GM23338 (cell line): ENCODE data around the gene TTC6. TPM values are rescaled to one million over a fixed set of nuclear protein-coding genes. Genes with fewer than 3 reads are reported as not detected.

Source experiments
- ATAC-seq: fragments of 200-7000 bp; cut with Tn5 transposase; 3 replicates; pipeline ENCODE4 v1.9.1; 2020
- DNase-seq: peaks from one replicate; pipeline ENCODE4 v3.0.0-alpha.2; 2015; ENCODE audit warnings: low spot score
- H2AFZ ChIP-seq: fragments of 200-600 bp; sonication (generic); 2 replicates; pipeline ENCODE4 v1.8.0; 2016; ENCODE audit warnings: antibody characterized with exemption, mild to moderate bottlenecking, moderate library complexity
- H3F3A ChIP-seq: fragments of 200-600 bp; sonication (generic); replicated peaks from 2 replicates; pipeline ENCODE4 v1.8.0; 2017; ENCODE audit warnings: antibody characterized with exemption, mixed run types, low read depth
- H3K27ac ChIP-seq: fragments of 200-600 bp; sonication (generic); 2 replicates; pipeline ENCODE4 v1.6.1; 2016; ENCODE audit warnings: low read depth
- H3K27me3 ChIP-seq: fragments of 200-600 bp; sonication (generic); 2 replicates; pipeline ENCODE4 v1.8.0; 2016; ENCODE audit warnings: mild to moderate bottlenecking, mixed run types, moderate library complexity; ENCODE audit not compliant: insufficient read depth
- H3K36me3 ChIP-seq: fragments of 200-600 bp; sonication (generic); 2 replicates; pipeline ENCODE4 v1.8.0; 2016; ENCODE audit warnings: mild to moderate bottlenecking; ENCODE audit not compliant: insufficient read depth
- H3K4me1 ChIP-seq: fragments of 200-600 bp; sonication (generic); 2 replicates; pipeline ENCODE4 v1.8.0; 2016; ENCODE audit warnings: mild to moderate bottlenecking, moderate library complexity; ENCODE audit not compliant: insufficient read depth
- H3K4me2 ChIP-seq: fragments of 200-600 bp; sonication (generic); 2 replicates; pipeline ENCODE4 v1.7.1; 2017; ENCODE audit warnings: mixed run types
- H3K4me3 ChIP-seq: fragments of 200-600 bp; sonication (generic); 2 replicates; pipeline ENCODE4 v1.6.1; 2016; ENCODE audit warnings: mixed run types
- H3K79me2 ChIP-seq: fragments of 200-600 bp; sonication (generic); replicated peaks from 2 replicates; pipeline ENCODE4 v1.8.0; 2017; ENCODE audit warnings: mild to moderate bottlenecking; ENCODE audit not compliant: insufficient read depth
- H3K9me2 ChIP-seq: fragments of 200-600 bp; sonication (generic); 2 replicates; pipeline ENCODE4 v1.8.0; 2017; ENCODE audit not compliant: insufficient read depth
- H4K20me1 ChIP-seq: fragments of 200-600 bp; sonication (generic); replicated peaks from 2 replicates; pipeline ENCODE4 v1.8.0; 2017; ENCODE audit warnings: mild to moderate bottlenecking; ENCODE audit not compliant: insufficient read depth
- H3K27ac Mint-ChIP-seq: 2 replicates; pipeline ENCODE4 v1.8.0; 2020; ENCODE audit warnings: inconsistent platforms, mild to moderate bottlenecking, moderate library complexity, mixed read lengths
- H3K27me3 Mint-ChIP-seq: 3 replicates; pipeline ENCODE4 v1.8.0; 2022; ENCODE audit warnings: low read depth, mild to moderate bottlenecking, moderate library complexity, mixed read lengths, inconsistent platforms; ENCODE audit not compliant: insufficient read depth, poor library complexity
- H3K36me3 Mint-ChIP-seq: 3 replicates; pipeline ENCODE4 v1.8.0; 2021; ENCODE audit warnings: low read depth, mild to moderate bottlenecking, inconsistent platforms, moderate library complexity, mixed read lengths
- H3K4me1 Mint-ChIP-seq: 3 replicates; pipeline ENCODE4 v1.8.0; 2020; ENCODE audit warnings: mild to moderate bottlenecking, inconsistent platforms, mixed read lengths
- H3K4me3 Mint-ChIP-seq: 3 replicates; pipeline ENCODE4 v1.8.0; 2021; ENCODE audit warnings: moderate library complexity, mild to moderate bottlenecking, inconsistent platforms, mixed read lengths
- H3K9me3 Mint-ChIP-seq: 3 replicates; pipeline ENCODE4 v1.8.0; 2020; ENCODE audit warnings: moderate library complexity, mild to moderate bottlenecking, inconsistent platforms, mixed read lengths
- CREB1 ChIP-seq: fragments of 250-450 bp; sonication (Bioruptor Pico); IDR thresholded peaks from 2 replicates; pipeline ENCODE4 v1.5.0; 2020; ENCODE audit warnings: low read depth, mild to moderate bottlenecking, moderate library complexity
- CTCF ChIP-seq, 2 experiments: fragments of 200-600 bp in 1 of 2; sonication (generic) in 1 of 2; conservative IDR thresholded peaks; 2 replicates each; pipeline versions ENCODE4 v1.5.1 to v1.6.1; 2016 to 2017; ENCODE audit warnings: antibody characterized with exemption in 2 of 2, low read depth in 2 of 2, mild to moderate bottlenecking in 2 of 2, moderate library complexity in 1 of 2
- ETS1 ChIP-seq: IDR thresholded peaks from 2 replicates; pipeline ENCODE4 v1.6.1; 2016; ENCODE audit warnings: antibody characterized with exemption
- EZH2 ChIP-seq: fragments of 200-600 bp; sonication (generic); IDR thresholded peaks from one replicate; pipeline ENCODE4 v1.8.0; 2017; ENCODE audit warnings: antibody characterized with exemption, mild to moderate bottlenecking, low read depth; ENCODE audit not compliant: unreplicated experiment
- EZH2phosphoT487 ChIP-seq: fragments of 200-600 bp; sonication (generic); IDR thresholded peaks from one replicate; pipeline ENCODE4 v1.8.1; 2018; ENCODE audit warnings: antibody characterized with exemption; ENCODE audit not compliant: unreplicated experiment
- JUNB ChIP-seq: IDR thresholded peaks from one replicate; pipeline ENCODE4 v1.6.1; 2016; ENCODE audit warnings: antibody characterized with exemption; ENCODE audit not compliant: unreplicated experiment
- NANOG ChIP-seq: IDR thresholded peaks from 2 replicates; pipeline ENCODE4 v1.6.1; 2016; ENCODE audit warnings: antibody characterized with exemption, borderline replicate concordance
- POLR2AphosphoS5 ChIP-seq: IDR thresholded peaks from 2 replicates; pipeline ENCODE4 v1.6.1; 2016; ENCODE audit warnings: antibody characterized with exemption, low read depth
- REST ChIP-seq: IDR thresholded peaks from one replicate; pipeline ENCODE4 v1.6.1; 2018; ENCODE audit warnings: antibody characterized with exemption; ENCODE audit not compliant: unreplicated experiment
- STAT1 ChIP-seq: IDR thresholded peaks from one replicate; pipeline ENCODE4 v1.6.1; 2016; ENCODE audit warnings: antibody characterized with exemption; ENCODE audit not compliant: unreplicated experiment
- ZNF331 ChIP-seq: fragments of 250-450 bp; sonication (Bioruptor Pico); IDR thresholded peaks from 2 replicates; pipeline ENCODE4 v1.5.0; 2020; ENCODE audit warnings: low read depth, mild to moderate bottlenecking, moderate library complexity
- polyA plus RNA-seq: library from polyadenylated mRNA; unstranded; fragments of >200 nt; fragmentation: Nextera tagmentation; extraction: Ambion mirVana; gene quantifications from 2 replicates; pipeline ENCODE4 v1.2.1, GENCODE V29; 2016
- total RNA-seq: library from RNA; depleted of rRNA; stranded (reverse); fragments of >200 nt; shearing (Covaris generic); gene quantifications from 2 replicates; pipeline ENCODE4 v1.2.3, GENCODE V29; 2014

TTC6 gene
- total and polyA plus RNA-seq, 2 experiments from 2014 or later, result 0.31 TPM; not detected in 1

GRCh38 chr14:37617864-37618365 lies 22.5 kb downstream of the TTC6 start:
- H3K4me1 ChIP-seq, result no peaks in the 10 kb centered on the region
- no peak overlapping the region for H2AFZ ChIP-seq
- H3F3A ChIP-seq, result no peaks in the 10 kb centered on the region
- no peak for DNase-seq
- no peaks in the 10 kb centered on the region for H4K20me1 ChIP-seq
- no peak overlapping the region for H3K4me3 ChIP-seq
- Mint-ChIP-seq H3K27me3 (peaks cover 23% of the 10 kb centered on the region), H3K27ac (no peak overlapping the region), H3K9me3 (peaks cover 39% of the 10 kb centered on the region), H3K36me3 (peaks cover 19% of the 10 kb centered on the region), H3K4me1 (no peaks in the 10 kb centered on the region), H3K4me3 (no peak overlapping the region)
- no peak overlapping the region for H3K27ac ChIP-seq
- TF ChIP-seq JUNB (no peak), ETS1 (no peak), POLR2AphosphoS5 (no peak), NANOG (no peak), ZNF331 (no peak)
- no peak overlapping the region for H3K4me2 ChIP-seq
- H3K79me2 ChIP-seq, result no peaks in the 10 kb centered on the region
- no peak for ATAC-seq
- no peaks in the 10 kb centered on the region for H3K9me2 ChIP-seq
- peaks cover 17% of the 10 kb centered on the region for H3K36me3 ChIP-seq
- H3K27me3 ChIP-seq, result peaks cover 54% of the 10 kb centered on the region

GRCh38 chr14:37618498-37619028 lies 23.1 kb downstream of the TTC6 start:
- Mint-ChIP-seq H3K4me1 (no peaks in the 10 kb centered on the region), H3K27ac (no peak overlapping the region), H3K27me3 (peaks cover 29% of the 10 kb centered on the region), H3K9me3 (peaks cover 35% of the 10 kb centered on the region), H3K4me3 (no peak overlapping the region), H3K36me3 (peaks cover 19% of the 10 kb centered on the region)
- Histone ChIP-seq H4K20me1 (no peaks in the 10 kb centered on the region), H3K27me3 (peaks cover 55% of the 10 kb centered on the region), H3K27ac (no peak overlapping the region), H3F3A (no peaks in the 10 kb centered on the region), H3K79me2 (no peaks in the 10 kb centered on the region), H3K9me2 (no peaks in the 10 kb centered on the region), H2AFZ (no peak overlapping the region), H3K36me3 (peaks cover 17% of the 10 kb centered on the region), H3K4me2 (no peak overlapping the region), H3K4me1 (no peaks in the 10 kb centered on the region), H3K4me3 (no peak overlapping the region)
- ATAC-seq (no peak), DNase-seq (no peak)
- no peak for TF ChIP-seq NANOG
- no peak for TF ChIP-seq STAT1
- no peak for TF ChIP-seq CTCF (conservative IDR thresholded peaks at IDR 0.05; ENCODE audit: low read depth in 2 of 2)
- TF ChIP-seq REST, result no peak
- no peak for TF ChIP-seq EZH2phosphoT487
- TF ChIP-seq CREB1 (CRISPR knock-in tag), result no peak
- no peak for TF ChIP-seq ZNF331
- TF ChIP-seq JUNB, result no peak
- no peak for TF ChIP-seq EZH2
- TF ChIP-seq ETS1, result no peak
